NCI-H2107 treated with DMSO at 0.1 percent for 48 hours (cell line): ENCODE data around the gene BRAF.
A peak's percentile ranks its signal among the peaks of the same experiment; 100 is the strongest.
"Not testable (repeated sequence)": the region's sequence is repeated elsewhere in the genome, so short reads cannot be mapped to it uniquely, and the experiment has no call there.

Experiments
- DNase-seq: peaks from one replicate; lab custom pipeline; 2025; ENCODE audit not compliant: unreplicated experiment; lab: John Stamatoyannopoulos, UW

The BRAF gene

DNA sequence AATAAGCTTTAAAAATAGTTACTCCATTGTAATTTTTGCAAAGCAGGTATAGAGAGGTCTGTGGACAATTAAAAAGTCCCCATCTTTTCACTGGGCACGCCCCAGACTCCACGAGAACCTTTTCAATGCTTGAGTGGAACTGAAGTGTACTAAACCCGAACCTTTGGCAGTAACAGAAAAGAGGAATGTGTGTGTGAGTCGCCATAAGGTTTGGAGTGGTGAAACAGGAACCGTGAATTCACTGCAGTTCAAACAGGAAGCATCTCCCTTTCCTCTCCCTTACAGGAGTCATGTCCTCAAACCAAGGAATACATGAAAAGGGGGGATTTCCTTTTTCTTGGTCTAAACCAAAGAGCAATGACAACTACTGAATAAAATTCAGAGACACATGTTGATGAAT, 205.0 kb downstream of the BRAF start:
- DNase-seq: peak; percentile 58

DNA sequence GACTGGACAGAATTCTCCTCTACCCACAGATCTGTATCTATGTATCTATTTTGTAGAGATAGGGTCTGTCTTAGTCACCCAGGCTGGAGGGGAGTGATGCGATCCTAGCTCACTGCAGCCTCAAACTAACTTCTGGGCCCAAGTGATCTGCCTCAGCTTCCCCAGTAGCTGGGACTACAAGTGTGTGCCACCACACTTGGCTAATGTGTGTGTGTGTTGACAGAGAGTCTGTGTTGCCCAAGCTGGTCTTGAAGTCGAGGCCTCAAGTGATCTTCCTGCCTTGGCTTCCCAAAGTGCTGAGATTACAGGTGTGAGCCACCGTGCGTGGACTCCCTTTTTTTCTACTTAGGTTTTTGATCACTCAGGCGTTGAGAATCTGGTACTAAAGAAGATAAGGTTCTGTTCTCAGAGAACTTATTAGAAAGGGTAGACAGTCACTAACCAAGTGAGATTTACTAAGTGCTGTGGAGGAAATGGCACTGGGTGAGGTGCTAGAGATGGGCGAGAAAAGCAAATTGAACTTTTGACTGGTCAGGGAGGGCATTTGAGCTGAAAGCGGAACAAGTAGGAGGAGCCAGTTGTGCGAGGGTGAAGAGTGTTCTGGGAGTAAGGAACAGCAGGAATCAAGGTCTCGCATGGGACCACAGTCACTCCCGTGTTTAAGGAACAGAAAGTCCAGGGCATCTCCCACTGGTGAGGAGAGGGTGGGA, 210.2 kb downstream of the BRAF start:
- no peak for DNase-seq

DNA sequence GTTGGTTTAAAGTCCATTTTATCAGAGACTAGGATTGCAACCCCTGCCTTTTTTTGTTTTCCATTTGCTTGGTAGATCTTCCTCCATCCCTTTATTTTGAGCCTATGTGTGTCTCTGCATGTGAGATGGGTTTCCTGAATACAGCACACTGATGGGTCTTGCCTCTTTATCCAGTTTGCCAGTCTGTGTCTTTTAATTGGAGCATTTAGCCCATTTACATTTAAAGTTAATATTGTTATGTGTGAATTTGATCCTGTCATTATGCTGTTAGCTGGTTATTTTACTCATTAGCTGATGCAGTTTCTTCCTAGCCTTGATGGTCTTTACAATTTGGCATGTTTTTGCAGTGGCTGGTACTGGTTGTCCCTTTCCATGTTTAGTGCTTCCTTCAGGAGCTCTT, 212.3 kb downstream of the BRAF start:
- not testable (repeated sequence) for DNase-seq

DNA sequence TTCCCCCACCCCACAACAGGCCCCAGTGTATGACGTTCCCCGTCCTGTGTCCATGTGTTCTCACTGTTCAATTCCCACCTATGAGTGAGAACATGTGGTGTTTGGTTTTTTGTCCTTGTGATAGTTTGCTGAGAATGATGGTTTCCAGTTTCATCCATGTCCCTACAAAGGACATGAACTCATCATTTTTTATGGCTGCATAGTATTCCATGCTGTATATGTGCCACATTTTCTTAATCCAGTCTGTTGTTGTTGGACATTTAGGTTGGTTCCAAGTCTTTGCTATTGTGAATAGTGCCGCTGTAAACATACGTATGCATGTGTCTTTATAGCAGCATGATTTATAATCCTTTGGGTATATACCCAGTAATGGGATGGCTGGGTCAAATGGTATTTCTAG, 216.0 kb downstream of the BRAF start:
- not testable (repeated sequence) for DNase-seq

DNA sequence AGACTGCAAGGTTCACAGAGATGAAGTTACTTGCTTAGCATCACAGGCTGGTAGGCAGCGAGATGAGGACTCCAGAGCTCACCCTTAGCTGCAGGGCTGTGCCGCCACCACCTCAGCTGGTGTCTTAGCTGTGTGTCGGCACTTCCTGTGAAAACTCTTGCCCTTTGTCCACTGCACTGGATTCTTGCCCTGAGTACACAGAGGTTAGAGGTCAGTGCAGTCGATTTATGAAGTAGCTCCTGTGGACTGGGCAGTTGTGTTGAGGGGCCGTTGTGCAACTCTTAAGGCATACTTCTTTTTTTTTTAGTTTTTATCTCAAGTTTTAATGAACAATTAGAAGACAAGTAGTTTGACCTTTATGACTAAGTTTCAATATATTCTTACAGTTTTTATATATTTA, 217.6 kb downstream of the BRAF start:
- DNase-seq: no peak

DNA sequence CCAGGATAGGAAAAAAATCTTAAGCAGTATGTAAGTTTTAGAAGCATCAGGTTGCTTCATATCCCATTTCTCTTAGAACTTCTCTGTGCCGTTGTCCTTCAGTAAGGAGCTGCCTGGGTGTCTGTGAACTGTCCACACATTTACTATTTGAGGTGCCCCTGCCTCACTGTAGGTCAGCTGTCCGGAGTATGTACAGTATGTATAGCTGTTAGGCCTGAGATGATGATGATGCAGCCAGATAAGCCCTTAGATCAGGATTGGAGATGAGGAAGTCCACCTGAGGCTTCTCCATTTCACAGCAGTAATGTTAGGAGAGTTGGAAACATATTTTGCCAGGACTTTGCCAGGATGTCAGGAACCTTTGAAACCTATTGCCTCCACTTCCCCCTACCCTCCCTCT, 220.5 kb downstream of the BRAF start:
- no peak for DNase-seq

DNA sequence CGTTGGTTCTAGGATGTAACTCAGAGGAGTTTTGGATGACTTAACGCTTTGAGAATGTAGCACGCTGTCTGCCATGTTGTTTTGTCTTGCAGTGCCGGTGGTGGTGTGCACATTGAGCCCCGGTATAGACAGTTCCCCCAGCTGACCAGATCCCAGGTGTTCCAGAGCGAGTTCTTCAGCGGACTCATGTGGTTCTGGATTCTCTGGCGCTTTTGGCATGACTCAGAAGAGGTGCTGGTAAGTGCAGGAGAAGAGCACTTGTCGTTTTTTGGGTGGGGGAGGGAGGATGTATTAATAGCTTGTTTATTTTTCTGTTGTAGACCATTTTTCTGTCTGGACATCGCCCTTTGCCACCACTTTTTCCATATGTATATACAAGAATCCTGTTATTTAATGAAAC, 222.0 kb downstream of the BRAF start:
- DNase-seq: no peak

DNA sequence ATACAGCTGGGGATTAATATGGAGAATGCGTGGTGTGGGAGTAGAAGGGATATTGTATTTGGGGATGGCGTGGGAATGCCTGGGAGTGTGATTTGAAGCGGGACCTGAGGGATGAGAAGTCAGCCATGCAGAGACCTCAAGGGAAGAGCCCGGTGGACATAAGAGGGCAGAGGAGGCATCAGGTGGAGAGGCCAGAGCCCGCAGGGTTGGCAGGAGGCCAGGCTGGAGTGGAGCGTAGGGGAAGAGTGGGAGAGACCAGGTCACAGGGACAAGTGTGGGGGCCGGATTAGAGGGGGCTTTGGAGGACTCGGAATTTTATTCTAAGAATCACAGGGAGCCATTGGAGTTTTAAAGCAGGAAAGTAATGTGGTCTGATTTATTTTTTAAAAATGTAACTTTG, 226.3 kb downstream of the BRAF start:
- no peak for DNase-seq

DNA sequence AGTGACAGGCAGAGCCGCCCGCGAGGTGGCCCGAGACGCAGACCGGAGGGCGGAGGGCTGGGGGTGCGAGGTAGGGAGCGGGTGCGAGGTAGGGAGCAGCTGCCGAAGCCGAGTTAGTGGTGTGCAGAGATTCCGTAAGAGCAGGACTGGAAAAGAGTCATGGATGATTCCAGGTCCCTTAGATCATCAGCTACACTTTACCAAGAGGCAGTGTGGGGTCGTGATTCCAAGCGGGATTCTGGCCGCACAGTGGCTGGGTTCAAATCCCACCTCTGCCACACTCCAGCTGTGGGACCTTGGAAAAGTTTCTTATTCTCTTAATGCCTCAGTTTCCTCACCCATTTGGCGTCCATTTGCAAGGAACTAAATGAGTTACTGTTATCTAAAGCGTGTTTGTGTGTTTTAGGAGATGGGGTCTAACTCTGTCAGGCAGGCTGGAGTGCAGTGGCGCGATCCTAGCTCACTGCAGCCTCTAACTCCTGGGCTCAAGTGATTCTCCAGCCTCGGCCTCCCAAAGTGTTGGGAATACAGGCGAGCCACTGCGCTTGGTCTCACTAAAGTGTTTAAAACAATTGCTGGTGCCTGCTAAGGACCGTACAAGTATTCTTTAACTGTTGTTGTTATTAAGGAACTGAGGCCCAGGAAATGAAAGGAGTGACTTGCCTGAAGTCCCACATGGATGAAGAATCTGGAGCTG, 227.1 kb downstream of the BRAF start:
- no peak for DNase-seq

DNA sequence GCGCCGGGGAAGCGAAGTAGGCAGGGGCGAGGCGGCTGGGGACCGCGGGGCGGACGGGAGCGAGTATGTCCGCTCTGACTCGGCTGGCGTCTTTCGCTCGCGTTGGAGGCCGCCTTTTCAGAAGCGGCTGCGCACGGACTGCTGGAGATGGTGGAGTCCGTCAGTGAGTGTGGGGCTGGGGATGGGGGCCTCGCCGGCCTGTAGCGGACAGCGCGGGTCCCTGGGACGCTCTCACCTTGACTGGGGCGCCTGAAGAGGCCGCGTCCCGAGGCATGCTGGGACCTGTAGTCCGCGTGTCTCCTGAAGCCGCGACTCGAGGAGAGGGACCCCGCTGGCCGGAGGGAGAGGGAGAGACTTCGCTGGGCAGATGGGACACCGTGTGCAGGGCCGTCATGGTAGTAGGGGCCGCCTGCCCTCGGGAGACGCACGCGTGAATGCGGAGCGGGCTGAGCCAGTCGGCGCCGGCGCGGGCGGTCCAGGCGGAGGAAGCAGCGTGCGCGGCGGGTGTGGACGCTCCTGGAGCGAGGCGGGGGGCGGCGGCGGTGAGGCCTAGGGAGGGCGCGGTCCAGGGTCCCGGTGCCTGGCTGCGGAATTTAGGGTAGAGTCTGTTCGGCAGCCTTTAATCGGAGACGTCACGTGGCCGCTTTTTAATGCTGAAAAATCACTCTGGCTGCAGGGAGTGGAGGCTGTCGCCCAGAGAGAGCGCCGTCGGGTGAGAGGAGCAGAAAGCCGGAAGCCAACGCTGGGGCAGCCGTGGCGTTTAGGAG, 227.9 kb downstream of the BRAF start, which contains the start of gene NDUFB2:
Gene NDUFB2 (plus strand): TSS at position 29 of the 767 bp plus-strand sequence. CDS start 37 bp downstream, at position 66.
- DNase-seq: peak; percentile 60

DNA sequence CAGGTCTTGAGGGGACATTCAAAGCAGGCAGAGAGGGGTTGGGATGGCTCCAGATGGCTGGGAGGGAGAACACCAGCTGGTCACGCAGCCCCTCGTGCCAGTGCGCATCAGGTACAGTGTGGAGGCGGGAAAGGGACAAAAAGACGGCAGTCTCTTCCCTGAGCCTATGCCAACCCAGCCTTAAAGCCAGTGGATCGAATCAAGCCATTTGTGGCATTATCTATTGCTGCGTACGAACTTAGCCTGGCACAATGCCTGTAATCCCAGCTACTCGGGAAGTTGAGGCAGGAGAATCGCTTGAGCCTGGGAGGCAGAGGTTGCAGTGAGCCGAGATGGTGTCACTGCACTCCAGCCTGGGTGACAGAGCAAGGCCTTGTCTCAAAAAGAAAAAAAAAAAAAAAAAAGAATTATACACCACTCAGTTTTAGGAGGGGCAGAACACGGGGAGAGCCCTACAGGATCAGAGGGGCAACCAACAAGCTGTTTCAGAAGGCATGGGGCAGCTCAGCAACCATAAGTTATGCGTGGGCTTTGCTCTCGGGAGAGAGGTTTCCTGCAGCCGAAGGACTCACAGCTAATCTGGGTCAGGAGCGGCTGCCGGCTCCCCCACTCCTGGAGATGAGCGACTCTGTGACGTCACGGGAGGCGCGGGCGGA, 228.6 kb downstream of the BRAF start:
- peak; percentile 87 for DNase-seq

DNA sequence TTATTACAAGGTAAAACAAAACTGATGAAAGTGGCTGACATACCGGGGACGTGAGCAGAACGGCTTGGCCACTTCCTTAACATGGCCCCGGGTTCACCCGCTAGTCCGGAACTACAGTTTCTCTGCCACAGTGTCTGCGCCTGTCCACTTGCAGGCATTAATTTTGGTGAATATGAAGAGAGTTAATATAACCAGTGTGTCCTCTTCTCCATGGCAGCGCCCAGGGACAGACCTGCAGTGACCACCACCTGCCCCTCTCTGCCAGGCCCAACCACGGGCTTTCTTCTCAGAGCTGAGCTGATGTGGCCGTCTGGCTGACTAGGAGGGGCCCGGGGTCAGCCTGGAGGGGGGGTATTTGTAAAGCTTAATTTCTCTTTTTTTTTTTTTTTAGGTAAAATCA, 229.3 kb downstream of the BRAF start:
- DNase-seq: no peak

DNA sequence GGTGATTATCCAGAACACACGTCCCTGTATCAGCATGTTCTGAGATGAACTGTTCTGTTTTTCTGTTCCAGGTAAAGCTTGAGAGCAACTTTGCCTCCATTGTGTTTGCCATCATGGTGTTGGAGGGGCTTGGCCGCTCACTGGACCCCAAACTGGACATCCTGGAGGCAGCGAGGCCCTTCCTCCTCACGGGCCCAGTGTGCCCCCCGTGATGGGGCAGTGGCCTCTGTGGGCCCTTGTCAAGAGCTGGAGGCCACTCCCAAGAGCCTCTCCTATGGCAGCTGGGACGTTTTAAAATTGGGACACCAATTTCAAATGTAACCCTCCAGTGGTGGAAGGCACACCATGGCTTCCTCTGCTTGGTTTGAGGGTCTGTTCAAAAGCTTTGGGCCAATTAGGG, 230.1 kb downstream of the BRAF start:
- no peak for DNase-seq

DNA sequence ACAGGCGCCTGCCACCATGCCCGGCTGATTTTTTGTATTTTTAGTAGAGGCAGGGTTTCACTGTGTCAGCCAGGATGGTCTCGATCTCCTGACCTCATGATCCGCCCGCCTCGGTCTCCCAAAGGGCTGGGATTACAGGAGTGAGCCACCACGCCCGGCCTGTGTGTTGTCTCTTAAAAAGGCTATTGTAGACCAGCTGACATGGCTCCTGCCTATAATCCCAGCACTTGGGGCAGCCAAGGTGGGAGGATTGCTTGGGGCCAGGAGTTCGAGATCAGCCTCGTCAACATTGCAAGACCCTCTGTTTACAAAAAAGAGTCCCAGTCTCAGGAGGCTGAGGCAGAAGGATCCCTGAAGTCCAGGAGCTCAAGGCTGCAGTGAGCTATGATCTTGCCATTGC, 230.9 kb downstream of the BRAF start:
- DNase-seq: not testable (repeated sequence)

DNA sequence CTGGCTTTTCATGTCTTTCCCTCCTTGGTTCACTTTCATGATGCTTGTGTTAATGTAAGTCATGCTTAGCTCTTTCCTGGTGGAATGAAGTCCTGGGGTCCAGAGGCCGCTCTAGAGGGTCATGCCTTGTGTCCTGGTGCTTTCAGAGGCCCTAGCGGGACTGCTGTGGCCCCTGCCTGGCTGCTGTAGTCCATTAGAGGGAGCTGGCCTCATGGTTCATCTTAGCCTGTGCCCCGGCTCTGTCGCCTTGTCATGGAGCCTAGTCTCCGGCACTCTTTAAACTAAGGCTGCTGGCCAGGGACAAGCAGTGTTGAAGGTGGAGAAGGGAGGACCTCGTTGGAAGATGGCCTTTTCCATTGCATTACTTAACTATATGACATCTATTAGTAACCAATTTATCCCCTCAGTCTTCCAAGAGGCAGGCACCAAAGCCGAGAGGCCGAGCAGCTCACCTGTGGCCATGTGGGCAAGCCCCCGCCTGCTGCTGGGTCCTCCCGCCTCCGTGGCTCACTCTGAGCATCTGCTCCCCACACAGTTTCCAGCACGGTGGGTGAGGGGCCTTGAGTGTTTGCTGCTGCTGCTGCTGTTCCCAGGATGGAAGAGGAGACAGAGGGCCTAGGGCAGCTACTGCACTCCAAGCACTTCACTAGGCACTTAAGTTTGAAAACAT, 233.2 kb downstream of the BRAF start:
- DNase-seq: no peak

DNA sequence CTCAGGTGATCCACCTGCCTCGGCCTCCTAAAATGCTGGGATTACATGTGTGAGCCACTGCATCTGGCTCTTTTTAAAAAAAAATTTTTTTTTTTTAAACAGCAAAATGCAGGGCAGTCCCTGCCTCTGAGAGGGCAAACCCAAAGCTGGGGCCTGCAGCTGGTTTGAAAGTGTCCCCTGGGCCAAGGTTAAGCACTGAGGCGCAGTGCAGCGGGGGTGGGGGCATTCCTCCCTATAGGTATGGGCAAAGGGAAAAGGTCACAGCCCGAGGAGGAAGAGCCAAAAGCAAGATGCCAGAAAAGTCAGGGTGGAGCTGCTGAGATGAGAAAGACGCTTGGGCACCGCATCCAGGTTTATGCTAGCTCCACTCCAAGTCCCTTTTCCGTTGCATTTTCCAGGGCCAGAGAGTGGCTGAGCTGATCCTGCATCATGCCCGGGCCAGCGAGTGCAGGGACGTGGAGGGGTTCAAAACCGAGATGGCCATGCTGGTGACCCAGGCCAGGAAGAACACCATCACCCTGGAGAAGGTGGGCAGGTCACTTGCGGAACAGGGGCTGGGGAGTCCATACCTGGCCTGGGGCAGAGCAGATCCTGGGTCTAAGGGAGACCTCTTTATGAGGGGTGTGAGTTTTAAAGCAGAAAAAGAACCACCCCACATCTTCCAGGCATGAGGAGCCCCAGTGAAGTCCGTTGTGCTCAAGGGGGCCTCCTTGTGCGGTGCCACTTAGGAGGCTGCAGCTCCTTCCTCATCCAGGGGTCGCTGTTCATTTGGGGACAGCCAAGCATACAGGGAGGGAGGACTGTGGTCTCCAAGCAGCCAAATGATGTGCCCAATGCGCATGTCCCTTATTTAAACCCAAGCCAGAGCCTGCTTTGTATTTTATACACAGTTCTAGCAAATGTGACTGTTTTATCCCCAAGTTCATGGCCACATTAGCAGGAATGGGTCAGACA, 235.3 kb downstream of the BRAF start:
- DNase-seq: no peak

DNA sequence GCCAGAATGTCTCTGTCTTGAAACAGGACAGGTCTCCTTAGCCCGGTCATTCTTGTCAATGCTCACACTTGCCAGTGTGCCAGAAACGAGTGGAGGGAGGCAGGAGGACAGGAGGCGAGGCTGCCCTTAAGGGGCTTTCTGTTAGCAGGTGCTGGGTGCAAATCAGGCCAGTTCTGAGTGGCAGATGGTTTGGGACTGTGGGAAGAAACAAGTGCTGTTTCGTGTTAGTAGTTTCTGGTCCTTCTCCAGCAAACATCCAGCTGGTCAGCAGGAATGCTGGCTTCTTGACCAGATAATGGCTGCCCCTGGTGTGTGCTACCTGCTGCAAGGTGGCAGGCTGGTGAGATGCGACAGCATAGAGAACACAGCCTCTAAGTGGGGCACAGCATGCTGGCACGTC, 236.4 kb downstream of the BRAF start:
- no peak for DNase-seq

DNA sequence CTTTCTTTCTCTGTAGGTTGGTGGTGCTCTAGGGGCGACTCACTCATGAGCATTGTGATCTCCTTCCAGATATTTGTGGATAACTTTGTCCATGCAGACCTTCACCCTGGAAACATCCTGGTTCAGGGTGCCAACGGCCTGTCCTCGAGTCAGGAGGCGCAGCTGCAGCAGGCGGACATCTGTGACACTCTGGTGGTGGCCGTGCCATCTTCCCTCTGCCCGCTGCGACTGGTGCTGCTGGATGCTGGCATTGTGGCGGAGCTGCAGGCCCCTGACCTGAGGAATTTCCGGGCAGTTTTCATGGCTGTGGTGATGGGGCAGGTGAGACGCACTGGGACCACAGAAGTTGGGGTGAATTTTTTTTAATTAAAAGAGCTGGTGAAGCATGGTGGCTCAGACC, 237.8 kb downstream of the BRAF start:
- no peak for DNase-seq

DNA sequence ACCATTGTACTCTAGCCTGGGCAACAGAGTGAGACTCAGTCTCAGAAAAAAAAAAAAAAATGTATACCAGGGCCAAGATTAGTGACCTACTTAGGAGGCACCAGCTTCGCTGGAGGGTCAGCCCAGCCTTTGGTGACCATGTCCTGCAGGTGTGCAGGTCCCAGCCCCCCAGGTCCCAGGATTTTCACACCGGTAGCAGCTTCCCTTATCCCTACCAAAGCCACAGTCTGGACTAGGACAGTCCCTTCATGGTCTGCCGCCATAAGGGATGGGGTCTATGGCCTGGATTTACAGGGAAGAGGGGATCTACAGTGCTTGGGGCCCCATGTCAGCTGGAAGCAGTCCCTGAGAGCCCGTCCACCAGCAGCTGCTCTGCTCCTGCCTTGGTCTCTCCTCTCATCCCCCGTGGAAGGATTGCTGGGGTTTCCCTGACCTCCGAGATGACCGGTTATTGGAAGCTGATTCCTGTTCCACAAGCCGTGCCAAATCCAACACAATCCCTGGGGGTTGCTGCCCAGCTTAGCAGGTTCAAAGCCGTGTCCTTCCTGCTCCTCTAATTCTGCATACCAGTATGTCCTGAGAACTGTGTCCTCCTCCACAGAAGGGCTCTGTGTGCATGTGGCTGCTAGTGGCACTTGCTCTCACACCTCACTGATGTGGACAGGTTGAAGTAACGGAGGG, 239.2 kb downstream of the BRAF start:
- DNase-seq: no peak
